Stimulated activated CD4-positive, alpha-beta T cell treated with anti-CD3 and anti-CD28 coated beads, Interleukin-15, amount 100 ng/mL, for 48 hours (primary cell): ENCODE data around the gene KCTD7.
"Not testable (repeated sequence)": the region's sequence is repeated elsewhere in the genome, so short reads cannot be mapped to it uniquely, and the experiment has no call there.

ENCODE experiments used
- DNase-seq, 2 donors: peaks; one replicate each; pipeline ENCODE4 v3.0.0-alpha.2; 2020; ENCODE audit warnings: low read depth in 2 of 2

The KCTD7 gene

DNA sequence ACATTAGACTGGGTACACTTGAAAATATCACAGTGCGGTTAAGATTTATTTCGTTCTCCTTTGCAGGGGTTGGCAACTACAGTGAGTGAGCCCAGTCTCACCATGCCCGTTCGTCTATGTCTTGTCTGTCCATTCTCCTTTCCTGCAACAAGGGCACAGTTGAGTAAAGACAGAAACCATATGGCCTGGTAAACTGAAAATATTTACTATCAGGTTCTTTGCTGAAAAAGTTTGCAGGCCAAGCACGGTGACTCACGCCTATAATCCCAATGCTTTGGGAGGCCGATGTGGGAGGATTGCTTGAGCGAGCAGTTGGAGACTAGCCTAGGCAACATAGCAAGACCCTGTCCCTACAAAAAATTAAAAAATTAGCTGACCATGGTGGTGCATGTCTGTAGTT lies 11.4 kb upstream of the KCTD7 start:
- DNase-seq = no peak

DNA sequence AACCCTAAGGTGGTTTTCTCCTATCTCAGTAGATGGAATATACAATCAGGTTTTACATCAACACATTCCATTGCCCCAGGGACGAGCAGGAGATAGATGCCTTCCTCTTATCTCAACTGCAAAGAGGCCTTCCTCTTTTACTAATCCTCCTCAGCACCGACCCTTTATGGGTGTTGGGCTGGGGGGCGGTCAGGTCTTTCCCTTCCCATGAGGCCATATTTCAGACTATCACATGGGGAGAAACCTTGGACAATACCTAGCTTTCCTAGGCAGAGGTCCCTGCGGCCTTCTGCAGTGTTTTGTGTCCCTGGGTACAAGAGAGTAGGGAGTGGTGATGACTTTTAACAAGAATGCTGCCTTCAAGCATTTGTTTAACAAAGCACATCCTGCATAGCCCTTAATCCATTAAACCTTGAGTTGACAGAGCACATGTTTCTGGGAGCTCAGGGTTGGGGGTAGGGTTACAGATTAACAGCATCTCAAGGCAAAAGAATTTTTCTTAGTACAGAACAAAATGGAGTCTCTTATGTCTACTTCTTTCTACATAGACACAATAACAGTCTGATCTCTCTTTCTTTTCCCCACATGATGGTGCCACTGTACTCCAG lies 9.2 kb upstream of the KCTD7 start:
- not testable (repeated sequence) for DNase-seq

DNA sequence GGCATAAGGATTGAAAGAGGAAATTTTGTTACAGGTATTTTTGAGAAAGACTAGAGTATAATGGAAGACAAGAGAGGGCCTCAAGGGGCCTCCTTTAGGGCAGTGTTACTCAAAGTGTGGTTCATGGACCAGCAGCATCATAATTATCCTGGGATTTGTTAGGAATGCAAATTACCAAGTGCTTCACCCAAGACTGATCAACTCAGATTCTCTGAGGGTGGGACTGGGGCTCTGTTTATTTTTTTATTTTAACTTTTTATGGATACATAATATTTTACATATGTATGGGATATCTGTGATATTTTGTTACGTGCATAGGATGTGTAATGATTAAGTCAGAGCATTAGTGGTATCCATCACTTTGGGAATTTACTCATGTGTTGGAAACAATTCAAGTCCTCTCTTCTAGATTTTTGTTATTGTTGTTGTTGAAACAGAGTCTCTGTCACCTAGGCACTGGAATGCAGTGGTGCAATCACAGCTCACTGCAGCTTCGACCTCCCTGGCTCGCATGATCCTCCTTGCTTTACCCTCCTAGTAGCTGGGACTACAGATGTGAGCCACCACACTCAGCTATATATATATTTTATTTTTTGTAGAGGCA lies 2.2 kb upstream of the KCTD7 start:
- DNase-seq = no peak

DNA sequence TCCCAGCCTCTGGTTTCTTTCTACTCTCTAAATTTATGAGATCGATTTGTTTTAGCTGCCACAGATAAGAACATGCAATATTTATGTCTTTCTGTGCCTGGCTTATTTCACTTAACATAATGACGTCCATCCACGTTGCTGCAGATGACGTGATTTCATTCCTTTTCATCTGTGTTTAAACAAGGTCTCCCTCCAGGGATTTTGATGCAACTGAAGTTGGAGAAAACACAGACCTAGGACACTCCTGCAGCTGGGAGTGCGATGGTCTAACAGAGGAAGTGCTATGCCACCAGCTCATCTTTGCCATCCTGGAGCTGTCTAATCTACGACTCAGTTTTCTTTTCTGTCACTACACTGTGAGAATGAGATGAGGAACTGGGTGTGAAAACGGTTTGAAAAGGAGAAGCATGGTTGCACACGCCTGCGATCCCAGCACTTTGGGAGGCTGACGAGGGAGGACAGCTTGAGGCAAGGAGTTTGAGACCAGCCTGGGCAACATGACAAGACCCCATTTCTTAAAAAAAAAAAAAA lies 1.5 kb upstream of the KCTD7 start:
- no peak for DNase-seq

DNA sequence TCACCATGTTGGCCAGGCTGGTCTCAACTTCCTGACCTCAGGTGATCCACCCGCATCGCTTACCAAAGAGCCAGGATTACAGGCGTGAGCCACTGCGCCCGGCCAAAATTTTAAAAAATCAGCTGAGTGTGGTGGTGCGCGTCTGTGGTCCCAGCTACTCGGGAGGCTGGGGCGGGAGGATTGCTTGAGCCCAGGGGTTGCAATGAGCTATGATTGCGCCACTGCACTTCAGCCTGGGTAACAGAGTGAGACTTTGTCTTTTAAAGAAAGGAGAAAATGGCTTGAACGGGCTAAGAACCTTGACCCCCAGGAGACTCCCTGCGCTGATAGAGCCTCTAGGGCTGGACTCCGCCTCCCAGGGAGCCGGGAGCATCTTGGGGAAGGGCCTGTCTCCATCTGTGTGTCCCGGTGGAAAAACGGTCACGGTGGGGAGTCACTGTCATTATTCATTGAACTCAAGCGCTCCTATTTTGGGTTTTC lies 760 bp upstream of the KCTD7 start:
- DNase-seq = no peak

DNA sequence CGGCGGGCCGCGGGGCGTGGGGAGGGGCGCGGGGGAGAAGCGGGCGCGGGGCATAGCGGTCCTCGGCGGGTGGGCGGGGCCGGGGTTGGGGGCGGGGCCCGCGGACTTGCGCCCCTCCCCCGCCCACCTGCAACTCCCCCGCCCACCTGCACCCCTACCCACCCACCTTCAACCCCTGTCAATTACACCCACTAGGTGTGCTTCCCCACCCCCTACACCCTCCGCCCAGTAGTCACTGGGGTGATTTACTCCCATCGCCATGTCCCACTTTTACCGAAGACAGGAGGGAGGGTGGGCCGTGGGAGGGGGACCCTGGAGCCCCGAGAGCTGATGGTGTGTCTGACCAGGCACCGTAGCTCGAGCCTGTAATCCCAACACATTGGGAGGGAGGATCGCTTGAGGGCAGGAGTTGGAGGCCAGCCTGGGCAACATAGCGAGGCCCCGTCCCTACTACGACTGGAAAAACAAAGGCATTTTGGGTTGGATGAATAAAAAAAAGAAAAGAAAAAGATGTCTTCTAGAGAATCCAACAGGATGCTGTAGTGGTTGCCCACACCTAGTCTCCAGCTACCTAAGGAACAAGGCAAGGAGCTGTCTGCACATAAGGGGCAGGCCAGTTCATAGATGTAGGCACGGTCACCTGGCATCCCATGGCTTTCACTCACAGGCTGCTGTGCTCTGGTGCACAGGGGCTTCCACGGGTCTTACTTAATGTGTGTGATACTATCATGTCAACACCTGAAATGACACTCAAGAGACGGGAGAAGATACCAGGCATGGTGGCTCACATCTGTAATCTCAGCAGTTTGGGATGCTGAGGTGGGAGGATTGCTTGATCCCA lies 761 bp downstream of the KCTD7 start:
- DNase-seq = no peak

DNA sequence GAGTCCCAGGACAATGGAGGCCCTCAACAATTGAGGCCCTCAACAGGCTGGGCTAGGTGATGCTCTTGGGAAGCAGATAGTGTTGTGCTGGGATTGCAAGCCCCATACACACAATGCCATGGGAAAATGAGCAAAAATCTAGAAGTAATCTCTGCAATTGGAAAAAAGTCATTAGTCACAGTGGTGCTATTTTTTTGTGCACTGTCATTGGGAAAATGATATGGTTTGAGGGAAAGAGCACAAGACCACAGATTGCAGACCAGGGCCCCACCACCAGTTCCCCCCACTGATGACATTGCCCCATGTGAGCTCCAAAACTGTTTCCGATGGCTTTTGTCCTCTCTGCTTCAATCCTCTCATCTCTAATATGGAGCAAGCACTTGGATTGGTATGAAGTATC lies 1.9 kb downstream of the KCTD7 start:
- DNase-seq = no peak

DNA sequence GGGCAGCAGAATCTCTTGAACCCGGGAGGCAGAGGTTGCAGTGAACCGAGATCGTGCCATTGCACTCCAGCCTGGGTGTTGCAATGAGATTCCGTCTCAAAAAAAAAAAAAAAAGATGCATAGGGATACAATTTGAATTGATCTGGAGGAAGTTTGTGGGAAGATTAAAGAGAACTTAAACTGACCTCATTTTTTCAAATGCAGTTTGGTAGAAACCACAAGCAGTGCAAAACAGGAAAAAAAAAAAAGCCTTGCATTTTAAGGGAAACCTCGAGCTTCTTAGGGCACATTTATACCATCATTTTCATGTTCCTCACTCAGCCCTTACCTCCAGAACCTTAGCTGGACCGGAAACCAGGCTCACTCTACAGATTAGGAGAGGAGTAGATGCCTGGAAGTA lies 2.8 kb downstream of the KCTD7 start:
- DNase-seq = no peak

DNA sequence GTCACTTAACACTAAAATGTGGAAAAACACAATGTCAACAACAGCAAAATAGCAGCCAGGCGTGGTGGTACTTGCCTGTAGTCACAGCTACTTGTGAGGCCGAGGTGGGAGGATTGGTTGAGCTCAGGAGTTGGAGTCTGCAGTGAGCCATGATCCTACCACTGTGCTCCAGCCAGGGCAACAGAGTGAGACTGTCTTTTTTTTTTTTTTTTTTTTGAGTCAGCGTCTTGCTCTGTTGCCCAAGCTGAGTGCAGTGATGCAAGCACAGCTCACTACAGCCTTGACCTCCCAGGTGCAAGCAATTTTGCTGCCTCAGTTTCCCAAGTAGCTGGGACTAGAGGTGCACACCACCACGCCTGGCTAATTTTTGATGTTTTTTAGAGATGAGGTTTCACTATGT lies 6.1 kb downstream of the KCTD7 start:
- DNase-seq = no peak

DNA sequence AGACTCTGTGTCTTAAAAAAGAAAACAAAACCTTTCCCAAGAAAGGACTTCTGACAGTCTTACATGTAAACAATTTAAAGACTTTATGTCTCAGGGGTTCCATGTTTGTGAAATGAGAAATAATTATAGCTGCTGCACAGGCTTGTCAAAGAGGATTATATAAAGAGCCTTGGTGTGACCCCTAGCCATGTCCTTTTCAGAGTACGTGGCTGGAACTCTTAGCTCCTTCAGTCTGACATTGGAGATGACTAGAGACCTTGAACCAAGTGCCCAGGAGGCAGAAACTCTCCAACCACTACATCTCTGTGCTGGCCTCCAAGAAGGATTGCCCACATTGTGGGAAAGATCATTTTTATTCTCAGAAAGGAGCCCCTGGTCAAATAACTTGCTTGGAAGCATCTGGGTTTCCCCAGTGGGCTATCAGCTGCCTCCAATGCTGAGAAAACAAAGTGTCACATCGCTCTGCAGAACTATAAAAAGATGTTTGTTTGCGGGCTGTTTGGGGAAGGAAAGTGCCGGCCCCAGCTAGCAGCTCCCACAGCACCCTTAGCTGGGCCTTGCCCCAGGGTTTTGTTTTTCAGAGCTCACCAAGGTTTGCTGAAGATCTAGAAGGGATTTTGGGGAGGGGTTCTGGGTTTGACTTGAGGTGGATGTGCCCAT lies 6.8 kb downstream of the KCTD7 start:
- not testable (repeated sequence) for DNase-seq

DNA sequence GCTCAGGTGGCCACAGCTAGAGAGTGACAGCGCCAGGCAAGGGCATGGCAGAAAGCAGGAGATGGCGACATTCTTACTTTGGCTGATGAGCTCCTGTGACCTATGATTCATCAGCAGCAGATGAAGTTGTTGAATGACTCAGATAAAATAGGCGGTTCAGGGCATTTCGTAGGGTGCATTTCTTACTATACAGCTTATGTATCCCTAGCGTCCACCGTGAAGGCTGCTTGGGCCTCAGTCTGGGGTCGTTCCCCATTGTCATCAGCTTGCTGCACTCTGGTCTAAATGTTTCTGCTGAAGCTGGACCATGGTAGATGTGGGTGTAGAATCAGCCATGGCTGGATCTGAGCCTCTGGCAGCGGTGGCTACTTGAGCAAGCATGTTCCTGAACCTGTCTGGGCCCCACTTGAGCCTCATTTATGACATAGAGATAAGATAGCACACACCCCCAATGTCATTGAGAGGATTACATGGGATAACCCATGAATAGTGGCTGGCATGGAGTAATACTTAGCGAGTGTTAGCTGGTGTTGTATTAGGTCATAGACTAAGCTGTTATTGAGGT lies 7.4 kb downstream of the KCTD7 start:
- not testable (repeated sequence) for DNase-seq

DNA sequence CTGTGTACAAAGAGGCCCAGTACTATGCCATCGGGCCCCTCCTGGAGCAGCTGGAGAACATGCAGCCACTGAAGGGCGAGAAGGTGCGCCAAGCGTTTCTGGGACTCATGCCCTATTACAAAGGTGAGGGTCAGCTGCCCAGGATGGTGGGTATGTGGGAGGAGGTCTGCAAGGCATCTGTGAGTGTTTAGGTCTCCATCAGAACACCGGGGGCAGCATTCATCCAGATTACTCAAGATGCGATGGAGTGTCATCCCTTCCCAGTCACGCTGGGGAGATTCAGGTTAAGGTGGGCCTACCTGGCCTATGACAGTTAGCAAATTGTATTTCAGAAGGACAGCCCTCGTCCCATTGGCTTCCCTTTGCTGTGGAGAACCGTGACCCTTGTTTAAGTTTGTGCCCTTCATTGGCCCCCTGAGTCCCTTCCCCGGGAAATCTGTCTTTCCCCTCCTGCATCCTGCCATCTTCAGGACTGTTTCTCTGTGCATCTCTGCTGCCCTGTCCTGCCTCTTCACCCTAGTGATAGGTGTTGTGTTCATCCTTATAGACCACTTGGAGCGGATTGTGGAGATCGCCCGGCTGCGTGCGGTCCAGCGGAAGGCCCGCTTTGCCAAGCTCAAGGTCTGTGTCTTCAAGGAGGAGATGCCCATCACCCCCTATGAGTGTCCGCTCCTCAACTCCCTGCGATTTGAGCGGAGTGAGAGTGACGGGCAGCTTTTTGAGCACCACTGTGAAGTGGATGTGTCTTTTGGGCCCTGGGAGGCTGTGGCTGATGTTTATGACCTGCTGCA lies 9.8 kb downstream of the KCTD7 start:
- no peak for DNase-seq

DNA sequence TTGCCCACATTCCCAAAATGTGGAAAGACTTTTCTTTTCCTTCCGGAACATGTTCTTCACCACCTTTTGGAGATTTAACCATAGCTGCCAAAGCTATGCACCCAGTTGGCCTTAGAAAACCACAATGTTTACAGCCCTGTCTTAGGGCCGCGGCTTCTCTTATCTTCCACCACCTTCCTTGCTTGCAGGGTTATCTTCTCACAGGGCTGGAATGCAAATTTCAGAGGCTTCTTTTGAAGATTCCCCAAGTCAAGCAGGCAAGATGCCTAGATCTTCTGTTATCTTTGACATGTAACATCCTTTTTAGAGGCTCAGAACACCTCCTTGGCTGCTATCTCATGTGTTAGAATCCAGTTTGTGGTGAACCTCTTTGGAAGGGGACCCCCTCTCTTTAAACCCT lies 11.1 kb downstream of the KCTD7 start:
- no peak for DNase-seq

DNA sequence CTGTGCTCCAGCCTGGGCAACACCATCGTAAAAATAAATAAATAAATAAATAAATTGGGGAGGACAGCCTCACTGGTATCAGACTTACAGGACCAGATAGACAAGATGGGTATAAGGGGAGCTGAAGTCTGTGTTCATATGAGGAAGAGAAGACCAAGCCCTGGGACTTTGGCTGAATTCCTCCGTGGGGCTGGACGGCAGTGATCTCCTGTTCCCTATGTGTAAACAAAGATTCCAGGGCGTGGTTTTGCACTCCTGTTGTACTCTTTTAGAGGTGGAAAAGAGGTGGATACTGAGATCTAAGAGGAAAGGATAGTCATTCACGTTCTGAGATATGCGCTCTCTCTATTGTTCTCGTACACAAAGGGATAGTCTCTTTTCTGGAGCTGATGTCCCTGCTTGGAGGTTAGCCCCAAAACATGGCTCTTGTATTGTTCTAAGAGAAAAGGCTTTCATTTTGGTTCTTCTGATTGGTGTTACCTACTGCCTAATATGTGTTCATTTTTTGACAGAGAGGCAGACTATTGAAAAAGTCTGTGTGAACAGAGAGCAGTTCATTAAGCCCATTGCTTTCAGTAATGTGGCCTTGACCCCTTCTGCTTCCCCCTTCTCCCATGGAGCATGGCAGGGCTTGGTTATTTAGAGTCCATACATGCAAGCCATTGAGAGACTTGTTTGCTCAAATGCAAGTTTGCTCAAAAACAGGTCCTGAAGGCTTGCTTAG lies 12.3 kb downstream of the KCTD7 start:
- DNase-seq = no peak

DNA sequence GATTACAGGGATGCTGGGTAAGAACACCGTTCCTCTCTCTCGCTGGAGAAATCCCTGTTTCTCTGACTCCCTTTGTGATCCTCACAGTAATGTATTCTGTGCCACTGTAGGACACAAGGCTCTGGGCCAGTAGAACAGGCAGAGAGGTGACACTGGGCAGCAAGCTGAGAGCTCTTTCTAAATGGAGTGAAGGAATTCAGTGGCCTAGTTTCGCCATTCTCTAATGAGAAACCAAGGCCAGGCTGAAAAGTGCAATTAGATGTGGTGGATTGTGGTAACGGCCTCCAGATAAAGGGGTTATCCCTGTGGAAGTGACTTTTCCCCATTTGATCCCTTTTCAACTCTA lies 12.8 kb downstream of the KCTD7 start:
- DNase-seq = no peak

DNA sequence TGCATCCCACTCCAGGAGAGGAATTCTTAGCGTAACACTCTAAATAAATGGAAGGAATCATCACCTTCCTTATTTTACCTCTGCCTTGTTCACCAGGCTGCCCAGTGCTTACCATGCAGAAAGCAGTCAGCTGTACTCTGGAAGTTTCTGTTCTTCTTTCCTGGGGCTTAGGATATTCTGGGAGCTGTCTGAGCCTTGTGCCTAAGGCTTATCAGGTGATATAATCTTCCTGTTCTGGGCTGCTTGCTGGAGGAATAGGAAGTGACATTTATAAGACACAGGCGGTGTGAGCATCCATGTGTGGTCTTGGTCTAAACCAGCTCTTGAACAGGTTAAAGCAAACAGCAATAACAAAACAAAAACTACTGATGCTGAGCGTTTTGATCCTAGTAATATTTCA lies 13.5 kb downstream of the KCTD7 start:
- no peak for DNase-seq

DNA sequence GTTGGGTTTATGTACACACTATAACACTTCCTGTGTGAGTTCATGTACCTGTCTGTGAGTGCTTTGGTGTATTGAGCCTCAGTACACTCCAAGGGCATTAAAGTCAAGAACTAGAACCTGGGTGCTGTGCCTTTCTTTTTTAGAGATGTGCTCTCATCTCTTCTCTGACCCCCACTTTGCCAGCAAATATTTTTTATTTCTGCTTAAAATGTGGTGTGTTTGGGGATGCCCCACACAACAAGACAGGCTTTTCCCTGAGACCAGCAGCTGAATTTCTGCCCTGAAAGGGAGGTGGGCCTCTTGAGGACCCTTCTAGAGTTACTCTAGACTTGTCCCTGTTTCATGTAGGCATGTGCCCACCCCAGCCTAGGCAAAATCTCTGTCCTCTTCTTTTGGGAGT lies 14.3 kb downstream of the KCTD7 start:
- no peak for DNase-seq

DNA sequence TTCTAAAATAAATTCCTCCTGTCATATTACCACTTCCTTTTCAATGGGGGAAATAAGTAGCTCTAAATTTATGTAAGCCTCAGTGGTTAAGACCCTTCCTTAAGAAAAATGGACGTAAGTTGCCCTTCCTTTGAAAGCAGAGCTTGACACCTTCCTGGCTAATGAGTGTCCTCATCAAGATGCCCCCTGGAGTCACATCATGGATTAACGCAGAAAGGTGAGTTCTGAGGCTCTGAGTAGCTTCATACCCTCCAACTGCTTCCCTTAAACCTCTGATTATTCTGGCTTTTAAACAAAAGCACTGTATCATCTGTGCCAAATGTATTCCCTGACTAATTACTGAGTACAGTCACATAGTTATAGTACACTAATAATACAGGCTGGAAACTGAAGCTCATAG lies 14.7 kb downstream of the KCTD7 start:
- no peak for DNase-seq

DNA sequence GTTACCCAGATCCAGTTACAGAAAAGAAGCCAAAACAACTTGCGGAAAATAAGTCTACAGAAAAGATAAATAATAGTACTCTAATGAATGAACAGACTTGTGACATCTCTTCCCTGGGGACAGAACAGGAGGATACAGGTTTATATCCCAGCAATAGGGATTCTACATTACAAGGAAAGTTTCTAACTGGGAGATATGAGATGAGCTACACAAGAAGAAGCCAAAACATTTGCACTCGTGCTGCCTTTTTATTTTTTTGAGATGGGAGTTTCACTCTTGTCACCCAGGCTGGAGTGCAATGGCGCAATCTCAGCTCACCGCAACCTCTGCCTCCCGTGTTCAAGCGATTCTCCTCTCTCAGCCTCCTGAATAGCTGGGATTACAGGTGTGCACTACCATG lies 22.3 kb downstream of the KCTD7 start:
- not testable (repeated sequence) for DNase-seq

DNA sequence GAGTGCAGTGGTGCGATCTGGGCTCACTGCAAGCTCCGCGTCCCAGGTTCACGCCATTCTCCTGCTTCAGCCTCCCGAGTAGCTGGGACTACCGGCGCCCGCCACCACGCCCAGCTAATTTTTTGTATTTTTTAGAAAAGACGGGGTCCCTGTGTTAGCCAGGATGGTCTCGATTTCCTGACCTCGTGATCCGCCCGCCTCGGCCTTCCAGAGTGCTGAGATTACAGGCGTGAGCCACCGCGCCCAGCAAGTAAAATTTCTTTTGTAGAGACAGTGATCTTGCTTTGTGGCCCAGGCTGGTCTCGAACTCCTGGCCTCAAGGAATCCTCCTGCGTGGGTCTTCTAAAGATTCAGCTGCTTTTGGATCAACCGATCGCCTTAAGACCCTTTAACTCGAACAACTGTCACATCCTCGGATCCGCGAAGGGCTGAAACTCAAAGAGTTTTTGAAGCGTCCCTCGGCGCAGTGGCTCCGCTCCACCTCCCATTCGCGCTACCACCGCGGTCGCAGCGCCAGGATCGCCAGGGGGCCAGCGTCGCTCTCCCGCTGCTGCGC lies 25.1 kb downstream of the KCTD7 start:
- not testable (repeated sequence) for DNase-seq
